ENCODE measurements around the gene ARAP3.
A peak's percentile ranks its signal among the peaks of the same experiment; 100 is the strongest.

The ARAP3 gene

DNA sequence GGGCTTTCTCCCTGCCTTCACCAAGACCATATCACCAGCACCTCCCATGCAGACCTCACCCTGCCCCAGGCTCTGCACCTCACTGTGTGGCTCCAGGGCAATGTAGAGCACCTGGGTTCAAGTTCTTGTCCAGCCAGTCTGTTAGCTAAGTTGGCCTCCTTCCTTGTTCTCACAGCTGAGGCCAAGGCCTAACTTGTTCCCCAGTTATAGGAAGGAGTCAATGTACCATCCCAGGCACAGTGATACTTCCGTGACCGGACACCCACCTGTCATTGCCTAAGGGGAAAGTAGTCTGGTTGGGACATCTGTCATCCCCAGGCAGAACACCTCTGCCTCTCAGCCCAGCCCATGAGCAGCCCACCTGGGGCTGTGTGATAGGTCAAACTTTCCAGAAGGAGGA is 14.4 kb upstream of the ARAP3 start:
- no peak for DNase-seq

DNA sequence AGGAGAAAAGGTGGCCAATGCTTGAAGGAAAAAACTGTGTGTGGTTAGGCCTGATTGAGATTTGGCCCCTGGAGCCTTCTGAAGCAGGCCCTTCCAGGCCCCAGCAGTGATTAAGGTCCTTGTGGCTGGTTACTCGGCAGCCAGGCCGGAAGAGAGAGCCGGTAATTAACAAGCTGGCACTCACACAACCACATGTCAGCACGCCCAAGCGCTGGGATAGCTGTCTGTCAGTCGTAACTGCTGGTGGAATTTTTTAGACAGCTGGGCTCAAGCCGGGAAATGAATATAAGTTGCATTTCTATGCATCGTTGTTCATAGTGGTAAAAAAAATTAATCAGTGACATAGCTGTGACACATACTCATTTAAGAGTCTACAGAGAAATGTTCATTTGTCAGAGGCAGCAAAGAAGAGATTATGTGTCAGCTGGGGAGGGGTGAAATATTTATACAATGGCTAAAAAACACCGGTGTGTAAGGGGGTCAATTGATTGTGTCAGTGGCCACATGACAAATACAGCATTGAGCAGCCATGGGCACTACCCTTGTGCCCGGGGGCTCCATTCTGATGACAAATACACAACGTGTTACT is 13.7 kb upstream of the ARAP3 start:
- DNase-seq, result no peak

DNA sequence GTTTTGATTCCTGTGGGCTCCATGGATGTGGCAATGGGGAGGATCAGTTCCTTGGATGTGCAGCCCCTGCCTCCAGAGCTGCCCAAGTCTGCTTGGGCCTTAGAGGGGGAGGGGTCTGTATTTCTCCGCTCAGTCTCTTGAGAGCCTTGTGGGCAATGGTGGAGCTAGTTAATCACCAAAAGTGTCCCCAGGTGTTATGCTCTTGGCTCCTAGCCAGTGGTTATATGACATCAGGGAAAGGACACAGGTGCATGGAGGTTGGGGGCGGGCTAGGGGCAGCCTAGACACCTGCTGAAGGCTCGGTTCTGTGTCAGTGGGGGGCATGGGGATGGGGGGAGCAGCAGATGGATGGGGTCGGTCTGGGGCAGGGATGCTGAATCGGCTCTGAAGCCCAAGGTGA is 12.4 kb upstream of the ARAP3 start:
- no peak for DNase-seq

DNA sequence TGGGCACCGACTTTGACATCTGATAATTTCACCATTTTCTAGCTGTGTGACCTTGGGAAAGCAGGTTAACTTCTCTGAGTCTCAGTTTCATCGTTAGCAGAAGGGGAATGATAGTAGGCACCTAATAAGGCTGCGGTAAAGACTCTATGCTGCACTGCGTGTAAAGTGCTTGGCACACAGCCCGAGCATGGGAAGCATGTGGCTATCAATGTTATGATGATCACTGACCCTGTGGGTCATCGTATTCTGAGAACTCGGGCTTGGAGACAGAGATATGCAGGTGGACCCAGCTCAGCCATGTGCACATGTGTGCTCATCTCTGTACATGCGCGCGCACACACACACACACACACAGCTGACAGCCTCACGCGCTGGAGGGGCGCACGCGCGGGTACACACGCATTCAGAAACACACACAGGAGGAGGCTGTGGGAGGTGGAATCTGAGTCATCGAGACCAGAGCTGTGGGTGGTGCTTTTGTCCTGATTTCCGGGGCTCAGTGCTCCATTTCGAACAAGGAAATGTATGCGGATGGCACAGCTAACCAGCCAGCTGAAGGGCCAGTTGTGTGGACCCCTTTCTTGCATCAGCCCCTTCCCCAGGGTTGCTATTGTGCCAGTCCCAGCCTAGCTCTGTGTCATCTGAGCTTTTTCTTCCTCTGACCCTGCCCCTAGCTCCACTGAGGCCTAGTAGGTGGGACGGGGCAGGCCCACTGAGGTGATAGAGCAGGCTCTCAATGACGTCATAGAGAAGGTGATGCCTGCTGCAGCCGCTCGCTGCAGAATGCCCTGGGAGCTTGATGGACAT is 11.1 kb upstream of the ARAP3 start:
- peak; percentile 56 for DNase-seq

DNA sequence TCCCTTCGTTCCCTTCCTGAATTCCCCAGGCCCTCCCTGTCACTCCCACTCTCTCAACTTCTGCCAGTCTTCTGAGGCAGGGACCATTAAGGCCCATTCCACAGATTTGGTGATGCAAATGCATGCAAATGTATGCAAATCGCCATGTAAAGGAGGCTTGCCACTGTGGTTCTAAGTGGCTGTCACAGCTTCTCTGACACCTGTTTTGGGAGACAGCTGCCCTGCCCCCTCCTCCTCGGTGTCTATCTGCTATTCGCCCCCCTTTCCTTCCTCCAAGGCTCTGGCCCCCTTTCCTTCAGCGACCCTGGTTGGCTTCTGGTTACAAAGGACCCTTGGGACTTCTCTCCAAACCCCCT is 10.5 kb upstream of the ARAP3 start:
- DNase-seq, result no peak

DNA sequence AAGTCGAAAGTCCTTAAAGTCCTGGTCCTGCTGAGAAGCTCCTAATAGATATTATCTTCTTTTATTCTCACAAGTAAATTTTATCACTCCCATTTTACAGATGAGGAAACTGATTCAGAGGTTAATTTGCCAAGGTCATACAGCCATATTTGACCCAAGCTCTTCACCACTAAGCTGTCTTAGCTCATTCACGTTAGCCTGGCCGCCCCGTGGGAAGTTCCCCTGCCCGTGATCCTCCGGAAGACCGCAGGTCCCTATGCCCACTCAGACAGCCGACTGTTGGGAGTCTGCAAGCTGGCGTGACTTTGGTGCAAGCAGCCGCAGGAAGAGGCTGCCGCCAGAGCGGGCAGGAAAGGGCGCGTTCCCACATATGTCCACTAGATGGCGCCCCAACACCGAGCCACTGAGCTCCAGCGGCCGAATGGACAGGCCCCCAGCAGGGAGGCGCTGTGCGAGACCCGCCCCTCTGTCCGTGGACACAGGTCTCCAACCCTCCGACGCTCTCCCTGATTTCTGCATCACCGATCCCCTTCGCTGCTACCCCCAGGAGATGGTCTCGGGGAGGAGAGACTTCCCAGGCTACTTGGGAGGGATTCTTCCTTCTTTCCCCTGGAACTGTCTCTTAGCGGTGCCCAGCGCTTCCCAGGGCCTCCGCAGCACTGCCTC is 10.0 kb upstream of the ARAP3 start:
- peak; percentile 77 for DNase-seq

DNA sequence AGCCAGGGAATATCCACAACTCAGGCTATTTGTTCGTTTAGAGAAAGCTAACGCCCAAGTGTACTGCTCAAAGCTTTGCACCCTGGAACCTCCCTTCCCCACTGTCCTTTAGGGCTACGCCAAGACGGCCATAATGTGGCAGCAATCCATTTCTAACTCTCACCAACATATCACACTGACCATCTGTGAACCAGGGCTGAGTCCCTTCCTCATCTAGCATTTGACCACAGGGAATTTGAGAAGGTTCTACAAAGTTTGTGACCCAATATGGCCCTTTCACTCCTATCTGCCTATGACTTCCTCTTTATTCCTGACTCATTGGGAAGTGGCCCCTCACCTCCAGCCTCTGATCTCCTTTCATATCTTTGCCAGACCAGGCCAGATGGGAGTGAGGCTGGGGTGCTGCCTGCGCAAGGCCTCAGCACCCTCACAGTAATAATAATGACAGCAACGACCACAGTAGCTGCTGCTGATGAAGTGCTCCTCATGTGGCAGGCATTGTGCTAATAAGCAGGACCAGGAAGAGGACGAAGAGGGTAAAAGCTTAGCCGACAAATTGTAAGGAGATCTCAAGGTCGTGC is 9.3 kb upstream of the ARAP3 start:
- no peak for DNase-seq

DNA sequence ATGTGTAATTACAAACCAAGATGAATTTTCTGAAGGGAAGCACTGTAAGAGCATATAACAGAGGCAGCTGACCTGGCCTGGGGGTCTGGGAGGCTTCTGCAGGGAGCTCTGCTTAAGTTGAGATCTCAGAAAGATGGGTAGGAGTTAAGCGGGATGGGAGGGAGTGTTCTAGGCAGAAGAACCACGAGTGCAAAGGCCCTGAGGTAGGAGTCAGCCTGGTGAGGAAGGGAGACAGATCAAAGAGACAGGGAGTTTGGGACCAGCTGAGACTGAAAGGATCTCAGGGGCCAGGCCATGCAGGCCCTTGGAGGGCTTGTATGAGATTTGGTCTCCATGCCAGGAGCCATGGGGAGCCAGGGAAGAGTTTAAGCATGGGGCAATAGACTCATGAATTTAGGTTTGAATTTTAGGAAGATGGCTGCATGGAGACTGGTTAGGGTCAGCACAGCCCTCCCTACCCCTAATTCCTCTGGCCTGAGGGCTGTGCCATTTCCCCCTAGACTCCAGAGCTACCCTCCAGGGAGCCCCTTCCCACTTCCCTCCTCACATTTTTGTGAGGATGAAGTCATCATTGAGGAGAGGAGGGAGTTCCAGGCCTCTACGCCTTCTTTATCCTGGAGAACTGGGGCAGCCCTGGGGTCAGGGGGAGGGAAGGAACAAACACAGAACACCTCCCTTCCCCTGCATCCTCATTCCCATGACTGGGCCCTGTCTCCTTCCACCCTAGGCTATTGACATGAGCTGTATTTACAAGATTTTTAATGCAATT is 4.8 kb upstream of the ARAP3 start:
- DNase-seq, result no peak

DNA sequence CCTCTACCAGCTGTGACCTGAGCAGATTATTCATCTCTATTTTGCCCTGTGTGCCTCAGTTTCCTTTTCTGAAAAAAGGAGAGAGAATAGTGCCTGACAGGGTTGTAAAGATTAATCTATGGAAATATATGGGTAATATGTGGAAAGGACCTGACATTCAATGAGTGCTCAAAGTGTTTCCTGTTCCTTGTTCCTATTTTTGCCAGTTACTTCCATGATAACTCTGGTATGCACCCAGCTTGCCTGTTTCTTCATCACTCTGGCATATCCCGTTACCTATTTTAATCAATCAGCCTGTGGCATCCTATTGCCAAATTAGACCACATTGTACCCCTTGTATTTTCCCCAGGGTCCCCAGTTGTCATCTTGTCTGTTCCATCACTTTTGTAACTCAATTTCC is 3.6 kb upstream of the ARAP3 start:
- no peak for DNase-seq

DNA sequence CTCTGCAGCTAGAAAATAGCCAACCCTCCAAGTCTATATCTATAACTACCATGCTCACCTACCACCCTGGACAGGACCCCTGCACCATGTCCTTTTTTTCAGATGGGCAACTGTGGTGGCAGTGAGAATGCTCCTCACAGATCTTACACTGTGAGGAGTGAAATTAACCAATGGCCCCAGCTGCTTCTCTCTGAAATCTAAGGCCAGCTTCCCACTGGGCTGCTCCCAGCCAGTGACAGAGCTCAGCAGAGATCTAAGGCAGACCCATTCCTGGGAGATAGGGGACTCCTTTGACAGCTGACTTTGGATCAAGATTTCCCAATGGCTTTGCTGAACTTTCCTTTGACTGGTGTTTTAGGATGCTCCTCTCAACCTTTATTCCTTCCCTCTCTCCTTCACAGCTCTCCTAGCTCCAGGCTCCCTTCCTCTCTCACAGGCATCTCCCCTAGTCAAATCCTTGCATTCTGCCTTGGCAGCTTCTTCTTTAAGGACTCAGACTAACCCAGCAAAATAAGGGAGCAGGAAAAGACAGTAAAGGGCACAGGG is 1.6 kb upstream of the ARAP3 start:
- DNase-seq, result no peak

DNA sequence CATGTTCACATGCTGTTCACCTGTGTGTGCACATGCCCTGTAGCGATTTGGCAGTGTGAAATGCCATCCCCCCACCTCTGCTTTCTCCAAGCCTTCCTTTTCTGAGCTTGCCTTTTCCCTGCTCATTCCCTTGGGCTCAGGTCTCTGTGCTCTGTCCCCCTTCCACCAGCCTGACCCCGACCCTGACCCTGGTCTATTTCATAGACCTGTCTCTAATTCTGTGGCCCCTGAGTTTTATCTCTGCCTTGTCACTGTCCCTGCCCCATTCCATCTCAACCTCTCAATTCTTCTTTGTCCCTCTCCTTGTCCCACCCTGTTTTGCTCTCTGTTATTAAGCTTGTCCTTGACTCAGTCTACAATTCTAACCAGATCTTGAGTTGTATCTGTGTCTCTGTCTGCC is 735 bp downstream of the ARAP3 start:
- DNase-seq, result no peak

DNA sequence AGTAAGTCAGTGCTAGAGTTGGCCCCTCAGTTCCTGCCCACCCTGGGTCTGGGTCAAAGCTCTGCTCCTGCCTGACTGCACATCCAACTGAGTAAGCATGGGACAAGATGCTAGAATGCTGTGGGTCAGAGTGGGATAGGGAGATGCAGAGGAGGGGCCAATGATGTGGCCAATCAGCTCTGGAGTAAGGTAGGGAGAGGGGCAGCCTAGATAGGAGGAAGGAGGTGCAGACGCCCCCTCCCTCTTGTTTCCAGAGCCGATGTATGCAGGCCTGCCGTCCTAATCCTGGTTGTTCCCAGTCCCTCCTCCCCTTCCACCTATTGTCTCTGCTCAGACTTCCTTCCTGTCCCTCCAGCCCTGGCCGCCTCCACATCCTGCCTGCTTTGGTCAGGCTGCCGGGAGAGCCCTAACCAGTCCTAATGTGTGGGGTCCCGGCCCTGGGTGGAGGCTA is 1.3 kb downstream of the ARAP3 start:
- DNase-seq, result no peak

DNA sequence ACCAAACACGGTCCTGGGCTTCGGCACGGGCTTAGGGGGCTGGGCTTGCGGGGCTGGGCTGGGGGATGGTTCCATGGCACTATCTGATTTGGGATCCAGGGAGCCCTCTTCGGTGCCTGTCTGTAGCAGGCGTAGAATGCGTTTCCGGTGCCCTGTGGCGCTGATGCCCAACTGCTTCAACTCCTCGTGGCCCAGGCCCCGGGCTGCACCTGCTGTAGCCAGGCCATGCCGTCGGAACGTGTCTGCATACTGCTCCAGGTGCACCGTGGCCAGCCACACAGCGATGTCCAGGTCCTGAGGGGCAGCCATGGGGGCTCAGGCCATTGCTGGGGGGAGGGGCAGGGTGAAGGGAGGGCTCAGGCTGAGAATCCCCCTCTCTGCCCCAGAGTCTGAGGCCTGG is 1.9 kb downstream of the ARAP3 start:
- no peak for DNase-seq

DNA sequence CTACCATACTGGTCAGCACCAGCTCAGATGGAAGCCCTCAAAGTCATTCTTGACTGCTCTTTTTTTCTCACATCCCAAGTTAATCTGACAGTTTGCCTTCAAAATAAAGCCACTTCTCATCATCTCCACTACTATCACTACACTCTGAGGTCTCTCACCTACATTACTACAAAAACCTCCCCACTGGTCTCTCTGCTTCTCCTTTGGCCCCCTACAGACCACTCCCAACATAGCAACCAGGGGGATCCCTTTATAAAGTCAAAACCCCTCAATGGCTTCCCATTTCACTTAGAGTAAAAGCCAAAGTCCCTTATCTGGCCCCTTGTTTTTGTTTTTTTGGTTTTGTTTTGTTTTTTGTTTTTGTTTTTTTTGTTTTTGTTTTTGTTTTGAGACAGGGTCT is 4.6 kb downstream of the ARAP3 start:
- DNase-seq, result no peak

DNA sequence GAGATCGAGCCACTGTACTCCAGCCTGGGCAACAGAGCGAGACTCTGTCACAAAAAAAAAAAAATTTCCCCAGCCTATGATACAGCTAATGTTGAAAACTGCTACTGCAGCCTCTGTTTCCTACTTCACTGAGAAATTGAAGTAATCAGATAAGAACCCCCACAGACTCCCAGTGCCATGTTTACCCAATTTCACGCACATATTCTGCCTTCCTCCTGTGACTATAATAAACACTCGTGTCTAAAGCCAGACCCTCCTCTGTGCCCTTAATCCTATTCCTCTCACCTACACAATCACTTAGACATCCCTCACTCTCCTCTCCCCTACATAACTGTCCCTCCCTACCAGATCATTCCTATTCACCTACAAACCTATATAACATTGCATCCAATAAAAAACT is 6.4 kb downstream of the ARAP3 start:
- no peak for DNase-seq

DNA sequence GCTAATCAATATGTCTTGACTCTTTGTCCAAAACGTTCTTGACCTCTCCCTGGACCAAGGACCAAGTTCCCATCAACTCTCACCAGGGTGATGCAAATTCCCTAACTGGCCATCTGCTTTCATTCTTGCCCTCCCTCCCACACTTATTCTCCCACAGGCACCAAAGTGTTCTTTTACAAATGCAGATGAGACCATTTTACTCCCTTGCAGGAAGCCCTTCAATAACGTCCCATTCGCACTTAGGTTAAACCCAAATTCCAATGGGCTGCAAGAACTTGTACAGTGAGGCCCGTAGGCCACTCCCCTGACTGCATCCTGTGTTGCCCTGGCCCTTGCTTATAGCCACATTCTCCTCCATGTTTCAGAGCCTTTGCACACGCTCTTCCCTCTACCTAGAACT is 7.3 kb downstream of the ARAP3 start:
- DNase-seq, result no peak

DNA sequence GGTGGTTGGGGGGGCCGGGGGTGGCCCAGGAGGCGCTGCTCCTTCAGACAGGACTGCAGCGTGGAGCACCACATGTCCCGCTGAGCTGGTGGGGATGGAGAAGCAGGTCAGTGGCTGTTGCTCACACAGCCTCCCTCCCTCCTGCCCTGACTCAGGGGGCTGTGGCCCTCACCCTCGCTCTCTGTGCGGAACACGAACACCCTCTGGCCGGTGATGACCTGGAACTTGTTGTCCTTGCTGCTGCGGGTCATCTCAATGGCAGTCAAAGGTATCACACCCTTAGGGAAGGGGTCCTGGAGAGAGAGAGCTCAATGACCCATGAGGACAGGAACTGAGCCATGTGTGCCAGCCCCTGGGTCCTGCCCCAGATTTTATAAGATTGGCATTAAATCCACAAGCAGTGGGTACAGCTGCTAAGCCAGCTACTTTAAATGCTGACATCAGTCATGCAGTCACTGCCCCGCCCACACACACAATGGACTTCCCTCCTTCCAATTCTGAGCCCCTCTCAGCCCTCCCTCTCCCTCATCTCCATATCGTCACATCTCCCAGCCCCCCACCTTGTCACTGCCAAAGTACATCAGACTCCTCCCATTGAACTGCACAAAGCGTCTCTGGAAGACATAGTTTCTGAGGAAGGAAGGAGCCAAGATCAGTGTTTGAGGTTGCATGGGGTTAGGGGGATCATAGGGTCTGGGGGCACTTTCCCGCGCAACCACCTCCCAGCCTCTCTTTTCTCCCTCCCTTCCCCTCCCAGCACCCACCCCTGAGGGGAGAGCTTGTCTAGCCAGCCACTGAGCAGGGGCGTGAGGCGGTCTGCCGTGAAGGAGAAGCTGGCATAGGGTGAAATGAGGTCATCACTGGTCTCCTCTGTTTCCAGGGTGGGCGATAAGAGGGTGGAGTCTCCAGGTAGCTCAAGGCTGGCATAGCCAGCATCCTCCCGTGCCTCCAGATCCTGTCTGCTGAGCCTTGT is 8.9 kb downstream of the ARAP3 start:
- no peak for DNase-seq

DNA sequence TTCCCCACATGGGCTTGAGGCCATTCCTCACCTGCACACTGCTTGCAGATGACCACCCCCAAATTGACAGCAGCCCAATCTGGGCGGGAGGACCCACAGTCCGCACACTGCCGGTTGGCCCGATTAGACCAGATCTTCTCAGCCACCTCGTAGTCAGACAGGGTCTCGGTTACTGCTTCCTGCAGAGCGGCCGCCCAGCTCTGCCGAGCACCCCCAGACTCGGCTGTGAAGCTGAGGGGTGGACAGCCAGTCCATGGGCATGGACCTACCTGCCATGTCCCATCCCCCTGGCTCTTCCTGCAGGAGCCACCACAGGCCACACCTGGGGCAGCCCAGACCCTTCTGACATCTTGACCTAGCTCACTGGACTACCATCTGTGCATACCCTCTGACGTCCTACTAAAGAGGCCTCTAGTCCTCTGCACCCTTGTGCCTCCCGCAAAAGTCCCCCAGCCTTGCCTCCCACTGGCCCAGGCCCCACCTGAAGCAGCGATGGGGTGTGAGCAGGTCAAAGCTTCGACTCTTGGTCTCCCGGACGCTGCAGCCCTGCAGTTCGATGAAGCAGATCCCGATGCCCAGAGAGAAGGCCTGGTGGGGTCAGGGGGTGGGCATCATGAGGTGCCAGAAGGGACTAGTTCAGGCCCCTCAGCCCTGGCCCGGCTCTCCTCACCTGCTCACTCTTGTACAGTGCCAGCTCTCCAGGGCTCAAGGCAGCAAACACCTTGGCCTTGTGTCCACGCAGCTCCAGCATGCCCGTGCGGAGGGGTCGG is 9.8 kb downstream of the ARAP3 start:
- DNase-seq, result no peak

DNA sequence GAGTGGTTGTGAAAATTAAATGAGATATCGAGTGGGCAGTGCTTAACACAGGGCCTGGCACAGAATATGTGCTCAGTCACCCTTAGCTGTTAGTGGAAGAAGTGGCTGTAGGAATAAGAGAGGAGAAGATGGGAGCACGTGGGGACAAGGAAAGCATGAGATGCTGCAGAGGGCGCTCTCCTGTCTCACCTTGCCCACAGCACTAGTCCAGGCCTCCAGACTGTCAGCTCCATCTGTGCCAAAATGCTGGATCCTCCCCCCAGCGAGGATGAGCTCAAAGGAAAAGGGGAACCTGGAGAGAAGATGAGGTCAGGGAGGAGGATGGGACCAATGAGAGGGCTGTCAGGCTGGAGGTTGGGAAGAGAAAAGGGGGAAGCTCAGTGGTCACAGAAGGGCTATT is 12.5 kb downstream of the ARAP3 start:
- no peak for DNase-seq

DNA sequence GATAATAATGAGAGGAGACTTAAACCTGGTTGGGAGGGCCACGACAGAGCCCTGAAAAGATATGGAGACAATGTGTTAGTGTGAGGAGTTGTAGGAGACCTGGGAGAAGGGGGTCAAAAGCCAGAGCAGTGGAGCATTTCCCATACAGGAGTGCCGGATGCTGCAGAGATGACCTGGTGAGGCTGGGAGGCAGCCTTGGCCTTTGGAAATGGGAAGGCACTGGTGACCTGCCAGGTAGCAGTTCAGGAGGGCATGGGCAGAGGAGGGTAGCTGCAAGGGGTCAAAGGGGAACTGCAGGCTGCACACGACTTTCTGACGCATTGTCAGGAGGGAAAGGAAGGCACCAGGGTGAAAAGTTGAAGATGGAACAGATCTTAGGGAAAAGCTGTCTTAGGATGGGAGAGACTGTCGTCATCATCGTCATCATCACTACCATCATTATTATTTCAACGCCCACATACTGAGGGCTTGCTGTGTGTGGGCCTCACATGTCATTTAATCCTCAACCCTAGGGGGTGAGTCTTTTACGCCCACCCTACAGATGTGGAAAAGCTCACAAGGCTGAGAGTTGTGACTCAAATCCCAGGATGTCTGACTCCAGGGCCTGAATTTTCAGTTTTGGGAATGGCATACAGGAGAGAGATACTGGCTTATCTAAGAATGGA is 13.3 kb downstream of the ARAP3 start:
- no peak for DNase-seq
